Gastrocnemius medialis (tissue), 4 donors: ENCODE data around the gene ANXA7. TPM values are rescaled to one million over a fixed set of nuclear protein-coding genes. Genes with fewer than 3 reads are reported as not detected.

Experiments
- ATAC-seq, 2 donors: fragments of 150-250 bp; one replicate each; pipeline ENCODE4 v1.9.1; 2016
- DNase-seq, 2 donors: peaks; one replicate each; pipeline ENCODE4 v3.0.0-alpha.2; 2019
- H3K27ac ChIP-seq, 4 donors: fragments of 200-600 bp; sonication (generic); 1 replicate in 1 of 4; 2 replicates in 3 of 4; pipeline ENCODE4 v1.5.1; 2016 to 2018; ENCODE audit warnings: mild to moderate bottlenecking in 2 of 4, moderate library complexity in 1 of 4
- H3K27me3 ChIP-seq, 3 donors: fragments of 200-600 bp; sonication (generic) in 2 of 3; 1 replicate in 1 of 3; 2 replicates in 2 of 3; pipeline versions ENCODE4 v1.5.1 to v1.6.0; 2016 to 2019; ENCODE audit warnings: mild to moderate bottlenecking in 1 of 3, moderate library complexity in 1 of 3
- H3K36me3 ChIP-seq, 2 donors: fragments of 200-600 bp; sonication (generic) in 1 of 2; one replicate each; pipeline ENCODE4 v1.5.1; 2017 to 2018
- H3K4me1 ChIP-seq, 2 donors: fragments of 200-600 bp; sonication (generic) in 1 of 2; one replicate each; pipeline ENCODE4 v1.5.1; 2016 to 2017; ENCODE audit warnings: mild to moderate bottlenecking in 2 of 2
- H3K4me3 ChIP-seq, 4 donors: fragments of 200-600 bp; sonication (generic) in 3 of 4; 1 replicate in 1 of 4; 2 replicates in 3 of 4; pipeline ENCODE4 v1.5.1; 2016 to 2019; ENCODE audit warnings: mild to moderate bottlenecking in 2 of 4
- H3K9me3 ChIP-seq, 3 donors: fragments of 200-600 bp; sonication (generic) in 2 of 3; 1 replicate in 1 of 3; 2 replicates in 2 of 3; pipeline ENCODE4 v1.5.1; 2016 to 2019
- POLR2A ChIP-seq, 2 donors: fragments of 450-650 bp; IDR thresholded peaks; one replicate each; pipeline ENCODE4 v1.6.1; 2017; ENCODE audit warnings: antibody characterized with exemption in 2 of 2, mild to moderate bottlenecking in 2 of 2, moderate library complexity in 2 of 2
- in situ Hi-C, 4 donors: fragments of 200-750 bp; cut with MboI; loops; one replicate each; pipeline versions ENCODE4 v1.15.0 to v1.8.0; 2017; ENCODE audit warnings: low sequenced_read_pairs in 4 of 4
- intact Hi-C: fragments of 100-400 bp; cut with DNase I; formaldehyde crosslinking; loops from one replicate; pipeline ENCODE4 v1.15.1; 2023; ENCODE audit warnings: low total_unique reads
- total RNA-seq, 4 donors: library from RNA; depleted of rRNA; stranded (reverse); fragments of >200 nt; gene quantifications; one replicate each; pipeline versions ENCODE4 v1.1.0 to v1.2.3, GENCODE V29; 2016
- TF ChIP-seq, protein P1 (sequence below), 5 experiments: fragments of 450-650 bp in 3 of 5; fragments of 200-600 bp in 2 of 5; sonication (generic) in 2 of 5; IDR thresholded peaks in 4 of 5; conservative IDR thresholded peaks in 1 of 5; 1 replicate in 4 of 5; 2 replicates in 1 of 5; pipeline ENCODE4 v1.5.1; 2016 to 2019; ENCODE audit warnings: antibody characterized with exemption in 5 of 5, mild to moderate bottlenecking in 3 of 5, moderate library complexity in 3 of 5

The ANXA7 gene
- total RNA-seq, 4 donors from 2014 or later = 169 to 203 (median 186) TPM

DNA sequence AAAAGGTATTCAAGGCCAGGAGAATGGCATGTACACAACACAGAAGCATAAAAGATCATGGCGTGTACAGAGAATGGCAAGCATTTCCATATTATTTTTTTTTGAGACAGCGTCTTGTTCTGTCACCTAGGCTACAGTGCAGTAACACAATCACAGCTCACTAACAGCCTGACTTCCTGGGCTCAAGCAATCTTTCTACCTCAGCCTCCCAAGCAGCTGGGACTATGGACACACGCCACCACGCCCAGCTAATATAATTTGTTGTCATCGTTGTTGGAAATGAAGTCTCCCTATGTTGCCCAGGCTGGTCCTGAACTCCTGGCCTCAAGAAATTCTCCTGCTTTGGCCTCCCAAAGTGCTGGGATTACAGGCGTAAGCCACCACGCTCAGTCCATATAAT is 27.3 kb downstream of the ANXA7 start:
- Histone ChIP-seq H3K27me3 (no peaks in the 10 kb centered on the region), H3K4me1 (no peaks in the 10 kb centered on the region), H3K9me3 (no peaks in the 10 kb centered on the region), H3K27ac (no peak overlapping the region), H3K4me3 (no peak overlapping the region), H3K36me3 (peaks cover 8 to 91% of the 10 kb centered on the region in 2 donors)
- in situ Hi-C loops (no loop called here), intact Hi-C loops (no loop called here)
- DNase-seq (no peak), ATAC-seq (no peak)
- no peak for TF ChIP-seq POLR2A (IDR thresholded peaks at IDR 0.05)
- TF ChIP-seq, protein P1, sequence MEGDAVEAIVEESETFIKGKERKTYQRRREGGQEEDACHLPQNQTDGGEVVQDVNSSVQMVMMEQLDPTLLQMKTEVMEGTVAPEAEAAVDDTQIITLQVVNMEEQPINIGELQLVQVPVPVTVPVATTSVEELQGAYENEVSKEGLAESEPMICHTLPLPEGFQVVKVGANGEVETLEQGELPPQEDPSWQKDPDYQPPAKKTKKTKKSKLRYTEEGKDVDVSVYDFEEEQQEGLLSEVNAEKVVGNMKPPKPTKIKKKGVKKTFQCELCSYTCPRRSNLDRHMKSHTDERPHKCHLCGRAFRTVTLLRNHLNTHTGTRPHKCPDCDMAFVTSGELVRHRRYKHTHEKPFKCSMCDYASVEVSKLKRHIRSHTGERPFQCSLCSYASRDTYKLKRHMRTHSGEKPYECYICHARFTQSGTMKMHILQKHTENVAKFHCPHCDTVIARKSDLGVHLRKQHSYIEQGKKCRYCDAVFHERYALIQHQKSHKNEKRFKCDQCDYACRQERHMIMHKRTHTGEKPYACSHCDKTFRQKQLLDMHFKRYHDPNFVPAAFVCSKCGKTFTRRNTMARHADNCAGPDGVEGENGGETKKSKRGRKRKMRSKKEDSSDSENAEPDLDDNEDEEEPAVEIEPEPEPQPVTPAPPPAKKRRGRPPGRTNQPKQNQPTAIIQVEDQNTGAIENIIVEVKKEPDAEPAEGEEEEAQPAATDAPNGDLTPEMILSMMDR (IDR thresholded peaks at IDR 0.05 in 4 of 5, conservative IDR thresholded peaks at IDR 0.05 in 1 of 5) = no peak

DNA sequence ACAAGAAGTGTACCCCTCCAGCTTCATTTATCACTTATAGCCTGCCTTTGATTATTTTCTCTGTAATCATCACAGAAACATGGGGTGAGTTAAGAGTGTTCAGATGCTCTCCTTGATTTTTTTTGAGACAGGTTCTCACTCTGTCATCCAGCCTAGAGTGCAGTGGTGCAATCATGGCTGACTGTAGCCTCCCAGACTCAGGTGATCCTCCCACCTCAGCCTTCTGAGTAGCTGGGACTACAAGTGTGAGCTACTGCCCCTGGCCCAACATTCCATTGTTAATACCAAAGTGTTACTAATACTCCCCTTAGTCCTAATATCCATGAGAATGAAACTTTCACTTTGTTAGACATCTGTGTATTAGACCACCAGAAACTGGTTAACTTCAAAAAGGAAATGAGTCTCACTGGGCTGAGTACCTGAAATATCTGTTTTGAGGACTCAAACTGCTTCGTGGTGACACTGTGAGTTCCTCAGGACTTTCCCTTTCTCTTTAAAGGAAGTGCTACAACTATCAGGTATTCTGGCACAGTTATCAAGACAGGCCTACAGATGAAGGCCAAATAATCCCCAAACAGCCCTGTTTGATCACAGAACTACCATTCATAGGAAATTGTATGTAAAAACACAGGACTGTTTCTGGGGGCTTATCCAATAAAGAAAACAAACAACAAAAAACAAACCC is 34.7 kb downstream of the ANXA7 start:
- in situ Hi-C loops (no loop called here), intact Hi-C loops (no loop called here)
- DNase-seq = no peak
- H3K4me1 ChIP-seq = no peaks in the 10 kb centered on the region
- no peaks in the 10 kb centered on the region for H3K27me3 ChIP-seq
- H3K4me3 ChIP-seq = no peak overlapping the region
- no peak for TF ChIP-seq POLR2A (IDR thresholded peaks at IDR 0.05)
- TF ChIP-seq, protein P1 (IDR thresholded peaks at IDR 0.05 in 4 of 5, conservative IDR thresholded peaks at IDR 0.05 in 1 of 5) = no peak
- ATAC-seq = no peak
- peaks cover 4 to 98% of the 10 kb centered on the region in 2 donors for H3K36me3 ChIP-seq
- no peak overlapping the region for H3K27ac ChIP-seq
- H3K9me3 ChIP-seq = no peaks in the 10 kb centered on the region

DNA sequence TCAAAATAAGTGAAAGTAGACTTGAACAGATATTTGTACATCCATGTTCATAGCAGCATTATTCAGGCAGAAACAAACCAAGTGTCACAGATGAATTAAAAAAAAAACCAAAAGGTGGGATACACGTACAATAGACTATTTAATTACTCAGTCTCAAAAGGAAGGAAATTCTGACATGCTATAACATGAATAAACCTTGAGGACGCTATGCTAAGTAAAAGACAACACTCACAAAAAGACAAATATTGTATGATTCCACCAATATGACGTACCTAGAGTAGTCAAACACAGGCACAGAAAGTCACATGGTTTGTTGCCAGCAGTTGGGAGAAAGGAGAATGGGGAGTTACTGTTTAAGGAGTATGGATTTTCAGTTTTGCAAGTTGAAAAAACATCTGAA is 37.2 kb downstream of the ANXA7 start:
- H3K27me3 ChIP-seq = no peaks in the 10 kb centered on the region
- H3K9me3 ChIP-seq = no peaks in the 10 kb centered on the region
- H3K36me3 ChIP-seq = peaks cover 0 to 94% of the 10 kb centered on the region in 2 donors
- ATAC-seq (no peak), DNase-seq (no peak)
- H3K4me3 ChIP-seq = no peak overlapping the region
- intact Hi-C loops = no loop called here
- in situ Hi-C loops = no loop called here
- no peaks in the 10 kb centered on the region for H3K4me1 ChIP-seq
- no peak for TF ChIP-seq POLR2A (IDR thresholded peaks at IDR 0.05)
- TF ChIP-seq, protein P1 (IDR thresholded peaks at IDR 0.05 in 4 of 5, conservative IDR thresholded peaks at IDR 0.05 in 1 of 5) = no peak
- H3K27ac ChIP-seq = no peak overlapping the region

DNA sequence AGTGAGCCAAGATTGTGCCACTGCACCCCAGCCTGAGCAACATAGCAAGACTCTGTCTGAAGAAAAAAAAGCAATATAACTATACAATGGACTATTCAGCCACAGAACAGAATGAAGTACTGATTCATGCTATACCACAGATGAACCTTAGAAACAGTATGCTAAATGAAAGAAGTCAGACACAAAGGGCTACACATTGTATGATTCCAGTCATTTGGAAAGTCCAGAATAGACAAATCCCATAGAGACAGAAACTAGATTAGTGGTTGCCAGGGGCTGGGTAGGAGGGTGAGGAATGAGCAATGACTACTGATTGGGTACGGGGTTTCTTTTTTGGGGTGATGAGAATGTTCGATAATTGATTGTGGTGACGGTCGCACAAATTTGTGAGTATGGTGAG is 45.6 kb downstream of the ANXA7 start:
- in situ Hi-C loops = no loop called here
- H3K36me3 ChIP-seq = peaks cover 0 to 83% of the 10 kb centered on the region in 2 donors
- H3K4me3 ChIP-seq = no peak overlapping the region
- DNase-seq (no peak), ATAC-seq (no peak)
- no peaks in the 10 kb centered on the region for H3K9me3 ChIP-seq
- TF ChIP-seq, protein P1 (IDR thresholded peaks at IDR 0.05 in 4 of 5, conservative IDR thresholded peaks at IDR 0.05 in 1 of 5) = no peak
- TF ChIP-seq POLR2A (IDR thresholded peaks at IDR 0.05) = no peak
- H3K27me3 ChIP-seq = no peaks in the 10 kb centered on the region
- intact Hi-C loops = no loop called here
- no peak overlapping the region for H3K27ac ChIP-seq
- H3K4me1 ChIP-seq = no peaks in the 10 kb centered on the region
